ENCODE measurements around the gene TUBGCP2. TPM values are rescaled to one million over a fixed set of nuclear protein-coding genes. Genes with fewer than 3 reads are reported as not detected.

The TUBGCP2 gene
- total and polyA plus RNA-seq, 2 of the 13 experiments (the other 11 are each of a cell fraction or from before 2014, with no cell fraction given), result 21.3 to 34.5 TPM

- TF ChIP-seq SNAPC5 (CRISPR knock-in tag; IDR thresholded peaks at IDR 0.05; ENCODE audit: borderline replicate concordance) (no peak), KDM1A (CRISPR knock-in tag; IDR thresholded peaks at IDR 0.05) (no peak), ZNF543 (CRISPR knock-in tag; IDR thresholded peaks at IDR 0.05) (0 out of 2 replicates have a peak, but pooled peaks have one; percentile 8), CBX5 (CRISPR knock-in tag; IDR thresholded peaks at IDR 0.05; ENCODE audit: borderline replicate concordance) (no peak), RFXANK (CRISPR knock-in tag; IDR thresholded peaks at IDR 0.05) (no peak), ZFP37 (CRISPR knock-in tag; IDR thresholded peaks at IDR 0.05; ENCODE audit: borderline replicate concordance) (no peak), FOXO1 (CRISPR knock-in tag; IDR thresholded peaks at IDR 0.05) (0 out of 2 replicates have a peak, but pooled peaks have one; percentile 11), ZBTB7B (CRISPR knock-in tag; IDR thresholded peaks at IDR 0.05) (peak; percentile 41; the same call in 1 of the 2 replicates), SIN3A (IDR thresholded peaks at IDR 0.05; ENCODE audit: borderline replicate concordance, low read depth, low read length) (peak; percentile 56; the same call in 1 of the 2 replicates), NCOA1 (CRISPR knock-in tag; IDR thresholded peaks at IDR 0.05) (no peak), POGZ (CRISPR knock-in tag; IDR thresholded peaks at IDR 0.05) (no peak), ZSCAN29 (CRISPR knock-in tag; conservative IDR thresholded peaks at IDR 0.05) (no peak), ZUFSP (CRISPR knock-in tag; IDR thresholded peaks at IDR 0.05; ENCODE audit: borderline replicate concordance) (no peak), ZNF383 (CRISPR knock-in tag; IDR thresholded peaks at IDR 0.05; ENCODE audit: borderline replicate concordance) (no peak), ZMAT5 (CRISPR knock-in tag; IDR thresholded peaks at IDR 0.05; ENCODE audit: borderline replicate concordance, low read depth) (no peak), HOXA3 (CRISPR knock-in tag; IDR thresholded peaks at IDR 0.05) (peak; percentile 33; the same call in 1 of the 2 replicates), ZEB1 (IDR thresholded peaks at IDR 0.05; ENCODE audit: insufficient replicate concordance, low read depth) (no peak), FIP1L1 (IDR thresholded peaks at IDR 0.05; ENCODE audit: borderline replicate concordance, insufficient read depth, low read depth, low read length) (no peak), ZKSCAN1 (IDR thresholded peaks at IDR 0.05; ENCODE audit: low read length) (no peak), ZNF224 (CRISPR knock-in tag; IDR thresholded peaks at IDR 0.05) (no peak), POLR2G (IDR thresholded peaks at IDR 0.05; ENCODE audit: low read depth, low read length) (peak; percentile 72), PHB2 (IDR thresholded peaks at IDR 0.05; ENCODE audit: partially characterized antibody) (no peak), ZC3H13 (CRISPR knock-in tag; IDR thresholded peaks at IDR 0.05) (no peak), ZNF510 (CRISPR knock-in tag; IDR thresholded peaks at IDR 0.05; ENCODE audit: low read depth) (0 out of 2 replicates have a peak, but pooled peaks have one; percentile 15), ZNF577 (CRISPR knock-in tag; IDR thresholded peaks at IDR 0.05; ENCODE audit: borderline replicate concordance, low read depth) (no peak), ZSCAN20 (CRISPR knock-in tag; IDR thresholded peaks at IDR 0.05; ENCODE audit: borderline replicate concordance) (0 out of 2 replicates have a peak, but pooled peaks have one; percentile 66)
- TF ChIP-seq, protein P1, sequence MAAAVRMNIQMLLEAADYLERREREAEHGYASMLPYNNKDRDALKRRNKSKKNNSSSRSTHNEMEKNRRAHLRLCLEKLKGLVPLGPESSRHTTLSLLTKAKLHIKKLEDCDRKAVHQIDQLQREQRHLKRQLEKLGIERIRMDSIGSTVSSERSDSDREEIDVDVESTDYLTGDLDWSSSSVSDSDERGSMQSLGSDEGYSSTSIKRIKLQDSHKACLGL (CRISPR knock-in tag; IDR thresholded peaks at IDR 0.05), result no peak
- TF ChIP-seq, protein P2, sequence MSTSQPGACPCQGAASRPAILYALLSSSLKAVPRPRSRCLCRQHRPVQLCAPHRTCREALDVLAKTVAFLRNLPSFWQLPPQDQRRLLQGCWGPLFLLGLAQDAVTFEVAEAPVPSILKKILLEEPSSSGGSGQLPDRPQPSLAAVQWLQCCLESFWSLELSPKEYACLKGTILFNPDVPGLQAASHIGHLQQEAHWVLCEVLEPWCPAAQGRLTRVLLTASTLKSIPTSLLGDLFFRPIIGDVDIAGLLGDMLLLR (CRISPR knock-in tag; IDR thresholded peaks at IDR 0.05), result no peak
Observed at GRCh38 chr10:133357285-133358161, 48.9 kb upstream of the TUBGCP2 start, which contains the start of gene FUOM (continued).
